GM12891 (cell line): ENCODE results near the gene DAPK3.
A peak's percentile ranks its signal among the peaks of the same experiment; 100 is the strongest.

Source experiments
- POLR2A ChIP-seq: IDR thresholded peaks from 2 replicates; pipeline ENCODE4 v1.6.1; 2011; ENCODE audit warnings: low read depth, low read length, control low read depth
- POLR2AphosphoS5 ChIP-seq: IDR thresholded peaks from 2 replicates; pipeline ENCODE4 v1.6.1; 2011; ENCODE audit warnings: low read depth, low read length, control low read depth
- POU2F2 ChIP-seq: IDR thresholded peaks from 2 replicates; pipeline ENCODE4 v1.6.1; 2011; ENCODE audit warnings: low read depth, mild to moderate bottlenecking, control low read depth, low read length, moderate library complexity
- TAF1 ChIP-seq: IDR thresholded peaks from 2 replicates; pipeline ENCODE4 v1.6.1; 2011; ENCODE audit warnings: low read depth, low read length, control low read depth

DNA sequence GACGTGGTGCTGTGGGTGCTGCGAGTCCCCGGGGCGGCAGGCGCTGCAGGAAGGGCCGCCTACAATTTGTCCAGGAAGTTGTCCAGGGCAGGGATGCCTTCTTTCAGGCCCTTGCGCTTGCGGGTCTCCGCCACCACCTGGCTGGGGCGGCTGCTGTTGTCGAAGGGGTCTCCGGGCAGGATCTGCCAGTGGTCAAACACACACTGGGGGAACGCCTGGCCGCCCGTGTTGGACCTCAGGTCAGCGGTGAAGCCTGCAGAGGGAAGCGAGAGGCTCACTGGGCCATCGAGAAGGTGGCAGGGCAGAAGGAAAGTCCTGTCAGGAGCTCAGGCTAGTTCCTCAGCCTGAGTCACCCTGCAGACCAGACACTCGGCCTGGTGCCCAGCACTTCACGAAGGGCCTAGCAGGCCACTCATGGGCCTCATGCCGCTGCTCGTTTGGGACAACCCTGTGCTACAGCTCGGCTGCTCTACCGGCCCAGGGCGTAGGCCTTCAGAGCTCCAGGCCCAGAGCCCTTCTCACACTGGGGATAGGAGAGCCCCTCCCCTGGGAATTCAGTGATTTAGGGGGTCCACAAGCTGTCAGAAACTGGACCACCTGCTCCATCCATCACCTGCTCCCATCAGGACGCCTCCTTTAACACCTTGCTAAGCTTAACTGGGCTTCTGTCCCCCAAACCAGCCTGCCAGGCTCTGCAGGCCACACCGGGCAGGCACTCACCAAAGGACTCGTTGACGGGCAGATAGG lies 5.8 kb upstream of the DAPK3 start:
- TF ChIP-seq POLR2AphosphoS5 (peak; percentile 64; the same call in 1 of the 2 replicates), POLR2A (peak; percentile 60), TAF1 (no peak), POU2F2 (peak; percentile 11; the same call in 1 of the 2 replicates)
